ENCODE data around the gene SATB2.

Gene SATB2

GRCh38 chr2:199405241-199405640 lies 52.5 kb downstream of the SATB2 start:
- peak; percentile 1 for DNase-seq (ENCODE audit: low read depth)

DNA sequence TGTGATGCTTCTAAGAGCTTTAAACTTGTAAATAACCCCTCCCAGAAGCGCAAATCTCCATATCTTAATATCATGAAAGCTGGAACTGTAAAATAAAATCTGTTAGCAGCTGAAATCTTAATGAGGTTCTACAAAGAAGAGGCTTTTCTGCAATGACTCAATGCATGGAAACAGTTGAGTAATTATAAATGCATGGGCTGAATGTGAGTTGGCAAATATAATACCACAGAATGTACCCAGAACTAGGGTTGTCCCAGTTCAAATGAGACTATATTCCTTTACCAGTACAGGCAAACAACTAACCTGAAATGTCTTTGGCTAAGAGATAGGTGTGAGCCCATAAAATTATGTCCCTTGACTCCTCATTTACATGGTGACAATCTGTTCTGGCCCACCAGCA lies 52.9 kb downstream of the SATB2 start:
- DNase-seq (ENCODE audit: low read depth) = peak; percentile 37

- no peak for DNase-seq (ENCODE audit: low read depth)
These were observed 62.4 kb downstream of the SATB2 start for GRCh38 chr2:199395311-199395710.

DNA sequence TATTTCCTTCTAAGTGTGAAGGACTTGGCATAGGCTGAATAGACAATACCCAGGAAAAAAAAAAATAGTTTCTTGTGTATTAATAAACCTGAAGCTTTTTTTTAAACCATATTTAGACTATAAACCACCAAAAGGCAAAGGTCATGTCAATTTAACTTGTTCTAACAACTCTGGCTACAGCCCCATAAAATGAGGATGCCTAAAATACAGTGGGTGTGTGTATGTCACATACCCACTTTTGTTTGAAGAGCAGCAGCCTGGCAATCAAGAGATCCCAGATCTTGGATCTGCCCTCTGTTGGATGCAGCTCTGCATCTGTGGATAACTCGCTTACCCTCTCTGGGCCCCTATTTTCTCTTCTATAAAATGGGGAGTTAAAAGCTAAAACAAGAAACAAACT lies 65.4 kb downstream of the SATB2 start:
- no peak for DNase-seq (ENCODE audit: low read depth)

- DNase-seq (ENCODE audit: low read depth) = no peak
These were observed 68.9 kb downstream of the SATB2 start for GRCh38 chr2:199388728-199389268.

- DNase-seq (ENCODE audit: low read depth) = no peak
These were observed 73.7 kb downstream of the SATB2 start for GRCh38 chr2:199384043-199384442.

DNA sequence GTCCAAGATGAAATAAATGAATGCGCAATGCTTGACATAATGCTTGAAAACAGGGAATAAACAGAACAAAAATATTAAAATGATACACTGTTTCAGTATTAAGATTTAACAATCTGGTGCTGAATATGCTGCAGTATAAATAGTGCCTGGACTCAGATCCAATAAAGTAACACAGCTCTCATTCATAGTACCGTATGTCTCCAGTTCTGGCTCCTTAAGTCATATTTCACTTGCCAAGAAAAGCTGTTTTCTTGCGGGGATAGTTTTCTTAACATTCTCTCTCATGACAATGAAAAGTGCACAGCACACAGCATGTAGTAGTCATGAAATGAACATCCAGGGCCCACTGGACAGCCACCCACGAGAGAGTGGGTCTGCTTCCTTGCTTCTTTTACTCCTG lies 74.7 kb downstream of the SATB2 start:
- no peak for DNase-seq (ENCODE audit: low read depth)

GRCh38 chr2:199382091-199382490 lies 75.6 kb downstream of the SATB2 start:
- DNase-seq (ENCODE audit: low read depth) = peak; percentile 1

DNA sequence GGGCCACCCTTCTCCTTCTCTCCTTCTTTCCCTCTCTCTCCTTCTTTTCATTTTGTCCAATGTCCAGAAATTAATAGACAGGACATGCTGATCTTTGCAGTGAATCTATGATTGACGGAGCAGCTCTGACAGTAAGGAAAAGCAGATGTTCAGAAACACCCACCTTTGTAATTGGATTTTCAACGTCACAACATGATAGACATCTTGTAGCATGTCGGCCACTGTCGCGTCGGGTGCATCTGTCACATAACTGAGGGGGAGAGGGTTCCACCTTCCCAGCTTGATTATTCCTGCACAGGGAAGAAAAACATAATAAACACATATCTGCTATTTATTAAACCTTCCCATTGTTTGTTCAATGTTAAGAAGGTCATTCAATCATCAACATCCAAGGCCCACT lies 76.2 kb downstream of the SATB2 start:
- no peak for DNase-seq (ENCODE audit: low read depth)

DNA sequence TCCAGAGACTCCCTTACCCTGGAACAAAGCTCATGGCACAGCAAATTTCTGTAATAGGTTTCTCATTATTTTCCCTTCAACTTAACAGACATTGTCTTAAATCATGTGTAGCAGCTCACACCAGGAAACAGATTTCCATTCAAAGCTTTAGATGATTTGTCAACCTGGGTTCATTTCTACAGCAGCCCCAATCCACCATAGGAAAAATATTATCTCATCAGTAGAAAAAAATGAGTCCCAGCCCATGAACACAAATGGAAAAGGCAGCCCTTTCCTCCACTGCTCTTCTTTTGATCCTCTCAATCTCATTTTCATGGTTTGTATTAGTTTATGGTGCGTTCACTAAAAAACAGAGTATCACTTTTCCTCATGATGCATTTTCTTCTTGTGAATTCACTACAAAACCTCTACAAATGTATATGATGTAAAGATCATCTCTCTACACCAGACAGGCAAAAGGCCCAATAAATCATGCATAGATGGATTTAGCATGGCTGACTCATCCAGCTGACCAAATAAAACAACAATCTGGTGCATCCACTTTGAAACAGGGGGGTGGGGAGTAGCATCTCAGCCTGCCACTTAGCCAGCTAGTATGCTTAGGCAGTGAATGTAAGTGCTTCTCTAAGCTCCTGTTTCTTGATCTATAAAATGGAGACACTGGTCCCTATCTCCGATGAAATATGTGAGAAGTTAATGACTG lies 78.6 kb downstream of the SATB2 start:
- peak; percentile 53 for DNase-seq (ENCODE audit: low read depth)

DNA sequence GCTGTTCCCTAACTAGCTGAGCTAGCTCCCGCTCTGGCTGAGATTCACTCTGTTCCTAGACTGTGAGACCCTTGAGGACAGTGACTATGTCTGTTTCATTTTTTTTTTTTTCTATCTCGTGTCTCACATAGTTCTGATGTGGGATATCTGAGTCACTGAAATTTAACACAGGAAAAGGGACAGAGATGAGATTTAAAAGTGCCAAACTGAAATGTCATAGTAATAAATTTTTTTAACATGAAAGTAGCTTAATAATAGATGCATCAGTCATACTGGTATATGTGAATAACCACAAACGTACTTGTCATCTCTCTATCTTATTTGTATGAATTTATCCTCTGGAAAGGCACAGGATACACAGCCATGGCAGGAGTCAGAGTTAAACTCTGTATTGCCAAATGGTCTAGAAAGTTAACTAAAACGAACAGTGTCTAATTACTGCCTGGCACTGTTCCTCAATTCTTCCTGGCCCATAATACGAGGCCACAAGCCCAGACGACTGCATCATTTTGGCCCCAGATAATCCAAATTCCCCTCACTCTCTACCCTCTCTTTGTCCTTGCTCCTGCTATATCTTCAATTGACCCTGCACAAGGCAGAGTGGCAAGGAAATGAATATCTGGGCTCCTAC lies 87.5 kb downstream of the SATB2 start:
- DNase-seq (ENCODE audit: low read depth) = no peak

DNA sequence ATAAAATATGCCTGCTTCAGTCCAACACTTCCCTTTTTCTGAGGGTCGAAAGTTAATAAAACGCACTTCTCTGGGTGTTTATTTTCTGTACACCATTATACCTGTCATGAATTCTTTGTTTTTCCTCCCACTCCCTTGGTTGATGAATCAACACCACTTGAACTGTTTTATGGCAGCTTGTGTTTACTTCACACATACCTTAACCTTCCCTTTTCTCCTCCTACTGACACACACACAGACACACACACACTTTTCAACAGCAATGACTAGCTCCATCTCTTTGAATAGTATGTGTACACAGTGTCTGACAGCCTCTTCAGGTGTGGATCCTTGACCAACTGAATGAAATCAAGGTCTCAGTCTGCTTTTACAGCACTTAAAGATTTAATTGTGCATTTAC lies 91.3 kb downstream of the SATB2 start:
- DNase-seq (ENCODE audit: low read depth) = no peak

- DNase-seq (ENCODE audit: low read depth) = no peak
These were observed 93.6 kb downstream of the SATB2 start for GRCh38 chr2:199364153-199364552.

DNA sequence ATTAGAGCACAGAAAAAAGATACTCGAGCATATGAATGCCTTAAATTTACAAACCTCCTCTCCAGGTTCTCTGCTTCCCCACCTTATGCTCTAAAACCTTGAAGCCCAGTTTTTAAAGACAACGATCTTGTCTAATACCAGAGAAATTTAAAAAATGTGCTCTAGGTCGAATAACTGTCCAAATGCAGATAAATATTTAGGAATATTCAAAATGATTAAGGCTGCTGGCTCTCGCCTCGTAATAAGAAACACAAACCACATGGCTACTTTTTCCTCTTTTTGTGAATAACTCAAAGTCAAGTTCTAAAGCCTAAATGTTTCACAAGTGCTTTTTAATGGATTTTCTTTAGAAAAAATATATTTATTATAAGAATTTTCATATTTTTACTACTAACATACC lies 101.3 kb downstream of the SATB2 start:
- no peak for DNase-seq (ENCODE audit: low read depth)

DNA sequence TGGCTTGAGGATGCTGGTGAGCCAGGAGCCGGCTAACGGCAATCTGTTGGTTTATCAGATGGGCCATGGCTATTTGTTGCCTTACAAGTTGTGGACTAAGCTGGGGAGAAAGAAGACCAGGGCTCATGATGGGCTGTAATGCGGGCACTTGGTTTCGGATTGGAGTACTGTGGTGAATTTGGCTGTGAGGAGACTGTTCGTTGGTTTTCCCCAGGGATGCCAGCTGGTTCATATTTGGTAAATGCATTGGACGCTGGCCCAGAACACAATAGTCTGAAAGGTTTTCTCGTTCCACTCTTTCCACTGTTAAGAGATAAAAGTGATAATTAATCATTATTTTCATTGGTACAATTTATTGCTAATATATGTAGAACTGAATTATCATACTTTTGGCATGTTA lies 108.9 kb downstream of the SATB2 start:
- DNase-seq (ENCODE audit: low read depth) = no peak

DNA sequence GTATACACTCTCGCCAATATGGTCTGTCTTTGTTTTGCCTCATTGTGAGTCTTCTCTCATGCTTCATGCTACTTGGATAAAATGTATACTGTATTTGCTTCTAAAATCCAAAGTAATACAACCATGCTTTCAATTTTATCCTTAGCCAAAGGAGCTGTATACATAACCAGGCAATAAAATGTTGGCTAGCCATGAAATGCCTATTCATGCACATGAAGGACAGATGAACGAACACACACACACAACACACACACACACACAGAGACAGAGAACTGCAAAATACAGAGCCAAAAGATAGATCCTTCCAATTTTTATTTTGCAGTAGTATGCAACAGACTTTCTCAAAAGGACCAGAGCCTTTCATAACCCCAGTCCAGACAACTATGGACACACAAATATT lies 113.7 kb downstream of the SATB2 start:
- DNase-seq (ENCODE audit: low read depth) = no peak

GRCh38 chr2:199342334-199342733 lies 115.4 kb downstream of the SATB2 start:
- no peak for DNase-seq (ENCODE audit: low read depth)

- no peak for DNase-seq (ENCODE audit: low read depth)
These were observed 116.6 kb downstream of the SATB2 start for GRCh38 chr2:199341123-199341522.

DNA sequence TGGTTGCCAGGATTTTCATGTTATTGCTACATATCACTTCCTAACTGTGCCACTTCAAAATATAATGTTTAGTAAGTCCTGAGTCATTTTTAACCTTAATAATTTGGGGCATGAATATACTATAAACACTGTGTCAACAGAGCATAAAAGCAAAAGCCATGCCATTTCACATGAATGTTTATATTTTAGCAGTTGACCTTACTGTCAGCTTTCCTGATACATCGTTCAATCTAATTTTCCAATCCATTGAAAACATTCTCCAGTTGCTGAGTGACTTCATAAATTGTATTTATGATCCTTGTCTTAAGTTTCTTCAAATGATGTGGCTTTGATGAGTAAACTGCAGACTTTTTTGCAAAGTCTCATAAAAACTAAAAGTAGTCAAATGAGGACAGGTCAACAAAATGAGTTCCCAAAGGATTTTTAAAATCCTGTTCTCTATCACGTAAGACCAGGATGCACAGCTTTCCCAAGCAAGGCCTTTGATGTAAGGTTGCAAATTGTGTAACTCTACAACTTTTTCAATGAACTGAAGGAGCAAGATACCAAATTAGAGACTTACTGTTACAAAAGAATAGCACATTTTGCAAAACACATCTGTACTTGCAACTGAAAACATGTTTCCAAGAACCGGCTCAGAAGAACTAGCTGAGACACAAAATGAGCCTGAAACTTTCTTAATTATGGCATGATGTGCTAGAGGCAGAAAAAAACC lies 117.7 kb downstream of the SATB2 start:
- DNase-seq (ENCODE audit: low read depth) = no peak

DNA sequence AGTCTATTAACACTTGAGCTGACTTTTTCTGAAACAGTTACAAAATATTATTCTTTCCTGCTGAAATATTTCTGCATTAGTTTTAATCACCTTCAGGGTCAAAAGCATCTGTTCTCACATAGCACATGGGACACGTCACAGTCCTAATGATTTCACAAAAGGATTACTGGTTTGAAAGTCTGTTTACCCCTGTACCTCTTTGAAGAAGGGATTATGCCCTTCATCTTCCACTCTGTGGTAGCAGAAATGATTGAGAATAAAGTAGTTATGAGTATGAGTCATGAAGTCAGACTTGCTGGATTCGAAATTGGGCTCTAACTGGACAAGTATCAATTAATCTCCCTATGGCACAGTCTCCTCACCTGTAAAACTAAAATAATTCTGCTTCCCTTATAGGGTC lies 121.2 kb downstream of the SATB2 start:
- DNase-seq (ENCODE audit: low read depth) = no peak

DNA sequence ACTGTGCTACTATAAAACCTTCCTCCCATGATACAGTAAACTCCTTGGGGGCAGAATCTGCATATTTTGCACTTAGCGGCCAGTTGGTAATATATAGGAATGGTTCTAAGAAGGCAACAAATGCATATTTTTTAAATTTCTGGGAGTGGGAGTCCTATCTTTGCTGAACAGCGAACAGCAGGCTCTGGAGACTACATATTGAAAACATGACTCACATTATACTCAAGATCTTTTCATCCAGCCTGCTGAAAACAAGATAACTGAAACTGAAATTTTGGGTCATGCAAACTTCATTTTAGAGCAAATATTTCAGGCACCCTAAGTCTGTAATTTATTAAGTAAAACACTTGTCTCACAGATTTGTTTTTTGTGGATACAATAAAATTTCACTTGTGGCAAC lies 122.2 kb downstream of the SATB2 start:
- DNase-seq (ENCODE audit: low read depth) = no peak

DNA sequence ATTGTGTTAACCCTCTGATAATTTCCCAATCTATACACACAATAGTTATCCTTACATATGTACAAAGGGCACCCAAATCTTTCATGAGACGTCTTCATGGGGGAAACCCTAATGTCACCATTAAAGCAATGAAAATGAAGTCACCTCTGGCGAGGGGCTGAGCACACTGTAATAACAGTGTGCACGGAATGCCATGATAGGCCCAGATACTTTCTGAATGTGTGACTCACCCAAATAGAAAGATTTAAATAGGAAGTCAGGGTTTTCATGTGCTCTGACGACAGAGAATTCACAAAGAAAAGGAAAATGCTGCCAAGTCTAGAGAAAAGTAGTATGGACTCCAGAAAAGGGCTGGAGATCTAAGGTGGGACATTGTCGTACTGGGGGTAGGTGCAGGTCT lies 128.3 kb downstream of the SATB2 start:
- DNase-seq (ENCODE audit: low read depth) = peak; percentile 31

DNA sequence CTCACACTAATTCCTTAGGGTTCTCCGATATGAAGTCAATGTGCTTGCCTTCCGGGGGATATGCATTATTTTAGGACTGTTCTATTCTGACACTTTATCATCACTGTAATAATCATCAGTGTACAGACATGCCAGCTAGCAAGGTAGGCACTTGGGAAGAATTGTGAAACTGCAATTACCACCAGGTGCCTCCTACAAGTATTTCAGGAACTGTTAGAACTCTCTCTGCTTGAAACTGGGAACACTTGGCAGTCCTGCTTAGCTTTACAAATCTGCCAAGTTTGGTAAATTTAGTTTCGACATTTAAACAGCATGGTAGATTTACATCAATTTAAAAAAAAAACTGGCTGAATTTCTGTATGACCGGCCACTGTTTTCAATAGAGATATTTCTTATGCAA lies 128.7 kb downstream of the SATB2 start:
- DNase-seq (ENCODE audit: low read depth) = no peak
